ENCODE results near the gene RBM33.

GRCh38 chr7:155721056-155721455, 76.6 kb downstream of the RBM33 start:
- TF ChIP-seq MAX (IDR thresholded peaks at IDR 0.05) (no peak), USF1 (IDR thresholded peaks at IDR 0.05) (no peak)
